ENCODE measurements around the gene ZNF81.
"Not testable (repeated sequence)": the region's sequence is repeated elsewhere in the genome, so short reads cannot be mapped to it uniquely, and the experiment has no call there.

ZNF81 gene

GRCh38 chrX:47836164-47837072, at the start of gene ZNF81:
TSS of gene ZNF81 (plus strand) at chrX:47836902. CDS start at chrX:47846268, 9,366 bp downstream.
- DNase-seq = peak; percentile 97

GRCh38 chrX:47796433-47796906, 40.2 kb upstream of the ZNF81 start:
- no peak for DNase-seq

GRCh38 chrX:47797084-47797483, 39.6 kb upstream of the ZNF81 start:
- DNase-seq = no peak

GRCh38 chrX:47798861-47799260, 37.8 kb upstream of the ZNF81 start:
- no peak for DNase-seq

- peak; percentile 1 for DNase-seq
Observed at GRCh38 chrX:47802589-47802988, 34.1 kb upstream of the ZNF81 start.

GRCh38 chrX:47803103-47803502, 33.6 kb upstream of the ZNF81 start:
- peak; percentile 48 for DNase-seq

GRCh38 chrX:47804315-47804714, 32.4 kb upstream of the ZNF81 start:
- no peak for DNase-seq

GRCh38 chrX:47805844-47806243, 30.9 kb upstream of the ZNF81 start:
- not testable (repeated sequence) for DNase-seq

- DNase-seq = not testable (repeated sequence)
Observed at GRCh38 chrX:47806415-47807271, 30.1 kb upstream of the ZNF81 start.

- not testable (repeated sequence) for DNase-seq
Observed at GRCh38 chrX:47807272-47807538, 29.5 kb upstream of the ZNF81 start.

GRCh38 chrX:47807548-47807947, 29.2 kb upstream of the ZNF81 start:
- DNase-seq = no peak

GRCh38 chrX:47808904-47809788, 27.6 kb upstream of the ZNF81 start:
- DNase-seq = no peak

- no peak for DNase-seq
Observed at GRCh38 chrX:47814851-47815250, 21.9 kb upstream of the ZNF81 start.

GRCh38 chrX:47815901-47816845, 20.5 kb upstream of the ZNF81 start:
- DNase-seq = no peak

- DNase-seq = no peak
Observed at GRCh38 chrX:47817421-47817820, 19.3 kb upstream of the ZNF81 start.

- no peak for DNase-seq
Observed at GRCh38 chrX:47817897-47818296, 18.8 kb upstream of the ZNF81 start.

GRCh38 chrX:47828984-47829383, 7.7 kb upstream of the ZNF81 start:
- DNase-seq = no peak

GRCh38 chrX:47831788-47832187, 4.9 kb upstream of the ZNF81 start:
- peak; percentile 58 for DNase-seq

- no peak for DNase-seq
Observed at GRCh38 chrX:47838361-47838760, 1.7 kb downstream of the ZNF81 start.

GRCh38 chrX:47840111-47840510, 3.4 kb downstream of the ZNF81 start:
- DNase-seq = no peak

- DNase-seq = no peak
Observed at GRCh38 chrX:47843363-47843762, 6.7 kb downstream of the ZNF81 start.

GRCh38 chrX:47844117-47844516, 7.4 kb downstream of the ZNF81 start:
- DNase-seq = no peak
